Left lung (tissue), 10 donors: ENCODE data around the gene HSH2D. TPM values are rescaled to one million over a fixed set of nuclear protein-coding genes. Genes with fewer than 3 reads are reported as not detected.
A peak's percentile ranks its signal among the peaks of the same experiment; 100 is the strongest.

Source experiments
- ATAC-seq: fragments of 200-7000 bp; cut with Tn5 transposase; one replicate; pipeline ENCODE4 v1.9.1; 2020; ENCODE audit warnings: moderate library complexity
- DNase-seq, 4 donors: peaks; one replicate each; pipeline ENCODE4 v3.0.0-alpha.2; 2013 to 2020
- H3K27ac ChIP-seq, 2 donors: fragments of 200-600 bp; sonication (generic) in 1 of 2; one replicate each; pipeline versions ENCODE4 v1.5.0 to v1.8.0; 2020 to 2021
- H3K27me3 ChIP-seq, 2 donors: fragments of 200-600 bp; sonication (generic) in 1 of 2; one replicate each; pipeline versions ENCODE4 v1.5.0 to v1.8.0; 2020 to 2021
- H3K36me3 ChIP-seq, 2 donors: fragments of 200-600 bp; sonication (generic) in 1 of 2; one replicate each; pipeline versions ENCODE4 v1.5.0 to v1.8.0; 2020 to 2021
- H3K4me1 ChIP-seq, 2 donors: fragments of 200-600 bp; one replicate each; pipeline ENCODE4 v1.8.0; 2021
- H3K4me3 ChIP-seq, 2 donors: fragments of 200-600 bp; sonication (generic) in 1 of 2; one replicate each; pipeline versions ENCODE4 v1.5.0 to v1.8.0; 2020 to 2021; ENCODE audit warnings: mild to moderate bottlenecking in 1 of 2
- H3K9me3 ChIP-seq, 2 donors: fragments of 200-600 bp; sonication (generic) in 1 of 2; one replicate each; pipeline versions ENCODE4 v1.5.0 to v1.8.0; 2020 to 2021
- intact Hi-C, 2 donors: fragments of 100-400 bp; cut with DNase I; formaldehyde crosslinking; loops; one replicate each; pipeline versions ENCODE4 v1.11.2 to v1.14.2; 2022
- polyA plus RNA-seq, 6 donors: library from polyadenylated mRNA; unstranded; fragments of 120-200 nt; gene quantifications; one replicate each; pipeline ENCODE4 v1.2.1, GENCODE V29; 2013; ENCODE audit not compliant: insufficient read length in 6 of 6
- total RNA-seq, 2 donors: library from RNA; stranded (reverse); fragmentation: NEBNext Ultra II Directional; extraction: Animal tissue kit (Norgen Biotek cat#: 25700); gene quantifications; one replicate each; pipeline ENCODE4 v1.2.1, GENCODE V29; 2021
- TF ChIP-seq, protein P1 (sequence below), 2 donors: fragments of 200-600 bp; sonication (generic) in 1 of 2; IDR thresholded peaks; one replicate each; pipeline versions ENCODE4 v1.5.0 to v1.8.0; 2021; ENCODE audit warnings: antibody characterized with exemption in 2 of 2
- donor health status: DM: no; HTN: yes; CAD: no.
- donor health status: DM: no; HTN: no; CAD: no.

HSH2D gene
- total and polyA plus RNA-seq, 8 donors: 1.8 to 8.5 (median 2.3) TPM

DNA sequence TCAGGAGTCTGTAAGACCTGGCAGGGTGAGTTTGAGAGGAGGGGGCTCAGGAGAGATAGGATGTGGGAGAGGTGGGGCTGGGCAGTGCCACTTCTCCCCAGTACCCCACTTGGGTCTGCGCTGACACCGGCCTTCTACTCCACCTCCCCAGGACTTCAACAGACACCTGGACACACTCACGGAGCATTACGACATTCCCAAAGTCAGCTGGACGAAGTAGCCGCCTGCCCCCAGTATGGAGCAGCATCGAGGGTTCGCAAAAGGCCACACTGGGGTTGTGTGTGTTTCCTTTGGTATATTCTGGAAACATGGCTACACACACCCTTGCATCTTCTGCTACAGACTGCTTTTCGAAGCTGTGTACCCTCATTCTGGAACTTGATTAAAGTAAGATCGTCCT lies 47.3 kb downstream of the HSH2D start:
- ATAC-seq: no peak
- no peak overlapping the region for H3K27ac ChIP-seq
- intact Hi-C loops: no loop called here
- no peaks in the 10 kb centered on the region for H3K9me3 ChIP-seq
- peaks cover 5 to 28% of the 10 kb centered on the region in 2 donors for H3K4me1 ChIP-seq
- no peaks in the 10 kb centered on the region for H3K27me3 ChIP-seq
- TF ChIP-seq, protein P1, sequence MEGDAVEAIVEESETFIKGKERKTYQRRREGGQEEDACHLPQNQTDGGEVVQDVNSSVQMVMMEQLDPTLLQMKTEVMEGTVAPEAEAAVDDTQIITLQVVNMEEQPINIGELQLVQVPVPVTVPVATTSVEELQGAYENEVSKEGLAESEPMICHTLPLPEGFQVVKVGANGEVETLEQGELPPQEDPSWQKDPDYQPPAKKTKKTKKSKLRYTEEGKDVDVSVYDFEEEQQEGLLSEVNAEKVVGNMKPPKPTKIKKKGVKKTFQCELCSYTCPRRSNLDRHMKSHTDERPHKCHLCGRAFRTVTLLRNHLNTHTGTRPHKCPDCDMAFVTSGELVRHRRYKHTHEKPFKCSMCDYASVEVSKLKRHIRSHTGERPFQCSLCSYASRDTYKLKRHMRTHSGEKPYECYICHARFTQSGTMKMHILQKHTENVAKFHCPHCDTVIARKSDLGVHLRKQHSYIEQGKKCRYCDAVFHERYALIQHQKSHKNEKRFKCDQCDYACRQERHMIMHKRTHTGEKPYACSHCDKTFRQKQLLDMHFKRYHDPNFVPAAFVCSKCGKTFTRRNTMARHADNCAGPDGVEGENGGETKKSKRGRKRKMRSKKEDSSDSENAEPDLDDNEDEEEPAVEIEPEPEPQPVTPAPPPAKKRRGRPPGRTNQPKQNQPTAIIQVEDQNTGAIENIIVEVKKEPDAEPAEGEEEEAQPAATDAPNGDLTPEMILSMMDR (IDR thresholded peaks at IDR 0.05): no peak
- DNase-seq: no peak
- H3K36me3 ChIP-seq: peaks cover 0 to 77% of the 10 kb centered on the region in 2 donors
- H3K4me3 ChIP-seq: no peak overlapping the region

DNA sequence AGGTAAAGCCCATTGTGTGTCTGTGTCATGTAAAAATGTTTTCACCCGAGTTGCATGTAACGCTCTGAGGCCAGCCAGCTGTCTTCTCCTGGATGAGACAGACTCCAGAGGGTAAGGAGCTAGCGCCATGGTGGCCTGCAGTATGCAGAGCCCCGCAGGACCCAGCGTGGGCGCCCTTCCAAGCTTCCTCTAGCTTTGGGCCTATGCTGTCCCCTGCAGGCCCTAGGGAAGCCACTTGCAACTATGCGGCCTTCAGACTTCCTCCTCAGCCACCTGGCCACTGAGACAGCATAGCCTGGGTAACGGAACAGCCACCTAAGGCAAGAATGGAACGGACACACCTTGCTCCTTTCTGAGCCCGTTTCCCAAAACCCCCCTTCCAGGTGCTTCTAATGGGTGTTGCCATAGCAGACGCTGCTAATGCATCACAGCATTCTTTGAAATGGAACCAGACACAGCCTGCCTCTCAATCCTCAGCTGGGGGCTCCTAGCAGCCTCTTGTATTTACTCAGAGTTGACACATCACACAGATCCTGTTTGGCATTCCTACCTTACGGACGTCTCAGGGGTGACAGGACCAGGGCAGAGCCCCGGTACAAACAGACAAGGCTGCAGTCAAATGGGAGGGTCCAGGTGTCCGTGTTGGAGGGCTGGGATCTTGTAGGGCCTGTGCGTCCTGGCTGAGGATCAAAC lies 47.9 kb downstream of the HSH2D start:
- no peak for ATAC-seq

DNA sequence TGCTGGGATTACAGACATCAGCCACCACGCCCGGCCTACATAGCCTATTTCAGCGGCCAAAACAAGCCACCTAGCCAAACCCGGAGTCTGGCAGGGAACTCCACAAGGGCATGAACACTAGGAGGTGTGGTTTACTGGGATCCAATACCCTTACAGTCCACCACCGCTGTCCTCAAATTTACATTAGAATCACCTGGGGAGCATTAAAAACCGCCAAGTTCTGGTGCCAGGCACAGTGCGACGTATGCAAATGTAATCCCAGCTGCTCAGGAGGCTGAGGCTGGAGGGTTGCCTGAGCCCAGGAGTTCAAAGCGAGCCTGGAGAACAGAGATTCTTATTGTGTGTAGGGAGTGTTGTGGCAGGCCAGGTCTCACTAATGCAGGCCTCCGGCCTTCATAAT lies 50.0 kb downstream of the HSH2D start:
- Histone ChIP-seq H3K27ac (no peak overlapping the region), H3K36me3 (peaks cover 0 to 58% of the 10 kb centered on the region in 2 donors), H3K4me1 (peaks cover 6 to 13% of the 10 kb centered on the region in 2 donors), H3K27me3 (no peaks in the 10 kb centered on the region), H3K9me3 (no peaks in the 10 kb centered on the region), H3K4me3 (no peak overlapping the region)
- intact Hi-C loops: no loop called here
- DNase-seq (no peak), ATAC-seq (no peak)
- TF ChIP-seq, protein P1 (IDR thresholded peaks at IDR 0.05): no peak

More for the DNA sequence above, 47.9 kb downstream of the HSH2D start:
- intact Hi-C loops: no loop called here
- TF ChIP-seq, protein P1 (IDR thresholded peaks at IDR 0.05): no peak
- Histone ChIP-seq H3K4me1 (peaks cover 2 to 22% of the 10 kb centered on the region in 2 donors), H3K27ac (no peak overlapping the region), H3K27me3 (no peaks in the 10 kb centered on the region), H3K36me3 (peaks cover 0 to 77% of the 10 kb centered on the region in 2 donors), H3K4me3 (no peak overlapping the region), H3K9me3 (no peaks in the 10 kb centered on the region)
- no peak for DNase-seq

DNA sequence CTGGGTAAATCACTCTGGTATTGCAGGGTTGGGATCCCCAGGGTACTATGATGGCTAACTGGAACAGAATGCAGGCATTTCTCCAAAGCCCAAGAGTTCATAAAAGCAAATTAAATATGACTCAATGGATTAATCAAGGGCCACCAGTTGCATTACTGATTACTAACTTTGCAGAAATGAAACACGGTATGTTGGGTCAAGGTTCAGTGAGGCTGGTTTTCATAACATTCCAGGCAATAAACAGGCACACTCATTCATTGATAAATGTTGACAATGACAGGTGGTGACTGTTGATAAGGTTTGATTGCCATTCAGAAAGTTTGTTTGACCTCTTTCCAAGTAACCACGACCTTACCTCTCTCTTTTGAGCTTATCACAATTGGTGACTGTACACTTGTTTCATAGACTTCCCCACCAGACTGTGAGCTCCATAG lies 53.7 kb downstream of the HSH2D start:
- ATAC-seq: no peak
- H3K27me3 ChIP-seq: no peaks in the 10 kb centered on the region
- intact Hi-C loops: no loop called here
- no peaks in the 10 kb centered on the region for H3K9me3 ChIP-seq
- H3K4me1 ChIP-seq: peaks cover 26 to 33% of the 10 kb centered on the region in 2 donors
- no peak for DNase-seq
- H3K36me3 ChIP-seq: peaks cover 0 to 40% of the 10 kb centered on the region in 2 donors
- H3K27ac ChIP-seq: peak overlapping the region; percentile 61 to 91
- peak overlapping the region; percentile 90 to 99 for H3K4me3 ChIP-seq
- TF ChIP-seq, protein P1 (IDR thresholded peaks at IDR 0.05): no peak

DNA sequence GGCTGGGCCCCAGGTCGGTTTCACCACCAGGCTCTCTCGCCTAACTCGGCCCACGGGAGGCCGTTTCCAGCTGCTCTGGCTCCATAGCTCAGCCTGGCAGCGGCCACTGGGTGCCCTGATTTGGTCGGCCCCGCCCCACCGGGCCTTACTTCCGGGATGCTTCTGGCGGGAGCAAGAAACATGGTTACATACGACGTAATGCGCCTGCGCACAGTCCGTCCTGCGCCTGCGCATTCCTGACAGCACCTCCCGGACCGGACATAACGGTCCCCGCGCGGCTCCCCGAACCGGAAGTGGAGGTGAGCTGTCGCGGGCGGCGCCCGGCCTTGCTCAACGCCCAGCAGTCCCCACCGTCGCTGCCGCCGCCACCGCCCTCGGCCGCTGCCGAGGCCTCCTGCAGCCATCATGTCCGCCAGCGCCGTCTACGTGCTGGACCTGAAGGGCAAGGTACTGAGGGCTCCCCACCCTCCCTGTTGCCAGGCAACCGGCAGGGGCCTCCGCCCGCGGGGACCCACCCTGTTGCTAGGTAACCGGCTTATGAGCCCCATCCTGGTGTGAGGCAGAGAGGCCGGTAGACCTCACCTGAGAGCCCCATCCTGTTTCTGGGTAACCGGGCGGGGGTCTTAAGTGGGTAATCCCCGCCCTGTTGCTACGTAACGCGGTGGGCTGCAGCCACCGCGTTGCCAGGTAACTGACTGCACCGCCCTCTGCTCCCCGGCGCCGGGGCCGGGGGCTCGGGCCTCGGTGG lies 54.3 kb downstream of the HSH2D start, which contains the start of gene AP1M1:
Gene AP1M1 (plus strand): TSS at position 290 of the 748 bp plus-strand sequence. CDS start 116 bp downstream, at position 406.
- Histone ChIP-seq H3K27me3 (no peaks in the 10 kb centered on the region), H3K9me3 (no peaks in the 10 kb centered on the region), H3K4me3 (peak within 1 kb of the TSS; percentile 90 to 99), H3K27ac (peak within 1 kb of the TSS; percentile 61 to 91), H3K36me3 (peaks cover 0 to 40% of the 10 kb centered on the region in 2 donors), H3K4me1 (peaks cover 26 to 33% of the 10 kb centered on the region in 2 donors)
- ATAC-seq: peak; percentile 88
- intact Hi-C loops: no loop called here
- DNase-seq: peak; percentile 97 to 99 (median 98)
- TF ChIP-seq, protein P1 (IDR thresholded peaks at IDR 0.05): no peak
